K562 (cell line): ENCODE results near the gene CDKN2D. TPM values are rescaled to one million over a fixed set of nuclear protein-coding genes. Genes with fewer than 3 reads are reported as not detected.

Experiments used
- CBX3 ChIP-seq, 2 experiments: IDR thresholded peaks; 1 replicate in 1 of 2; 2 replicates in 1 of 2; pipeline ENCODE4 v1.6.1; 2012; ENCODE audit warnings: inconsistent platforms in 2 of 2, low read length in 2 of 2, borderline replicate concordance in 1 of 2, control low read depth in 1 of 2
- ILK ChIP-seq: fragments of 450-650 bp; IDR thresholded peaks from 2 replicates; pipeline ENCODE4 v1.6.1; 2016; ENCODE audit warnings: missing genetic modification characterization, low read depth, mild to moderate bottlenecking, missing compliant biosample characterization, moderate library complexity, borderline replicate concordance
- MTA3 ChIP-seq: fragments of 450-650 bp; formaldehyde crosslinking; IDR thresholded peaks from 2 replicates; pipeline ENCODE4 v1.6.1; 2017; ENCODE audit warnings: mild to moderate bottlenecking, borderline replicate concordance
- MXI1 ChIP-seq: IDR thresholded peaks from 2 replicates; pipeline ENCODE4 v1.6.1; 2011; ENCODE audit warnings: low read depth, mild to moderate bottlenecking, improper control_type of control experiment, low read length
- NEUROD1 ChIP-seq: fragments of 150-350 bp; IDR thresholded peaks from 2 replicates; pipeline ENCODE4 v1.6.1; 2014; ENCODE audit warnings: borderline replicate concordance, low read length, low read depth; ENCODE audit not compliant: partially characterized antibody
- RFX1 ChIP-seq: fragments of 450-650 bp; IDR thresholded peaks from 2 replicates; pipeline ENCODE4 v1.6.1; 2016; ENCODE audit warnings: mild to moderate bottlenecking, moderate library complexity
- RFX5 ChIP-seq: IDR thresholded peaks from 2 replicates; pipeline ENCODE4 v1.6.1; 2011; ENCODE audit warnings: low read depth, mild to moderate bottlenecking, improper control_type of control experiment, low read length
- SIN3B ChIP-seq: fragments of 450-650 bp; IDR thresholded peaks from 2 replicates; pipeline ENCODE4 v1.6.1; 2017; ENCODE audit warnings: low read depth, mild to moderate bottlenecking, moderate library complexity
- XRCC5 ChIP-seq: fragments of 200-400 bp; formaldehyde crosslinking; IDR thresholded peaks from 2 replicates; pipeline ENCODE4 v1.6.1; 2017; ENCODE audit warnings: low read depth, mild to moderate bottlenecking, low read length
- polyA plus RNA-seq, 8 experiments: library from polyadenylated mRNA; depleted of rRNA in 4 of 8; stranded (reverse) in 5 of 8; unstranded in 3 of 8; fragments of >200 nt; fragmentation: Nextera tagmentation in 2 of 8; fragmentation: Illumina TruSeq in 1 of 8; extraction: Ambion mirVana in 2 of 8; extraction: Trizol in 1 of 8; gene quantifications; 2 replicates each; pipeline versions ENCODE4 v1.2.1 to v1.2.3, GENCODE V29; 2011 to 2014; ENCODE audit warnings: inconsistent platforms in 1 of 8, missing spikeins in 1 of 8
- total RNA-seq, 7 experiments: library from RNA; depleted of rRNA in 6 of 7; stranded (reverse); fragments of >200 nt in 6 of 7; fragmentation: Illumina TruSeq in 2 of 7; extraction: Trizol in 2 of 7; gene quantifications; 2 replicates each; pipeline versions ENCODE4 v1.2.1 to v1.2.3, GENCODE V29; 2011 to 2021; ENCODE audit warnings: low replicate concordance in 1 of 7
- TF ChIP-seq, protein P1 (sequence below): sonication (generic); formaldehyde crosslinking; IDR thresholded peaks from 2 replicates; pipeline ENCODE4 v1.8.1; 2023; ENCODE audit warnings: mild to moderate bottlenecking, missing genetic modification reagents
- TF ChIP-seq, protein P2 (sequence below): sonication (generic); formaldehyde crosslinking; IDR thresholded peaks from 2 replicates; pipeline ENCODE4 v1.8.0; 2022; ENCODE audit warnings: mild to moderate bottlenecking, low read depth, missing genetic modification reagents
- TF ChIP-seq, protein P3 (sequence below), 2 experiments: fragments of 450-650 bp; IDR thresholded peaks; 2 replicates each; pipeline ENCODE4 v1.6.1; 2016; ENCODE audit warnings: mild to moderate bottlenecking in 2 of 2, borderline replicate concordance in 1 of 2, low read depth in 1 of 2, moderate library complexity in 1 of 2
- TF ChIP-seq, protein P4 (sequence below), 2 experiments: fragments of 250-450 bp in 1 of 2; fragments of 450-650 bp in 1 of 2; sonication (Bioruptor Pico) in 1 of 2; IDR thresholded peaks; 2 replicates each; pipeline versions ENCODE4 v1.6.1 to v1.8.0; 2016 to 2021; ENCODE audit warnings: mild to moderate bottlenecking in 2 of 2, moderate library complexity in 2 of 2, missing compliant biosample characterization in 1 of 2, missing genetic modification characterization in 1 of 2

Gene CDKN2D
- total and polyA plus RNA-seq, 9 of the 15 experiments (the other 6 are each of a cell fraction or from before 2014, with no cell fraction given), result 0.41 to 8.2 (median 3.7) TPM

DNA sequence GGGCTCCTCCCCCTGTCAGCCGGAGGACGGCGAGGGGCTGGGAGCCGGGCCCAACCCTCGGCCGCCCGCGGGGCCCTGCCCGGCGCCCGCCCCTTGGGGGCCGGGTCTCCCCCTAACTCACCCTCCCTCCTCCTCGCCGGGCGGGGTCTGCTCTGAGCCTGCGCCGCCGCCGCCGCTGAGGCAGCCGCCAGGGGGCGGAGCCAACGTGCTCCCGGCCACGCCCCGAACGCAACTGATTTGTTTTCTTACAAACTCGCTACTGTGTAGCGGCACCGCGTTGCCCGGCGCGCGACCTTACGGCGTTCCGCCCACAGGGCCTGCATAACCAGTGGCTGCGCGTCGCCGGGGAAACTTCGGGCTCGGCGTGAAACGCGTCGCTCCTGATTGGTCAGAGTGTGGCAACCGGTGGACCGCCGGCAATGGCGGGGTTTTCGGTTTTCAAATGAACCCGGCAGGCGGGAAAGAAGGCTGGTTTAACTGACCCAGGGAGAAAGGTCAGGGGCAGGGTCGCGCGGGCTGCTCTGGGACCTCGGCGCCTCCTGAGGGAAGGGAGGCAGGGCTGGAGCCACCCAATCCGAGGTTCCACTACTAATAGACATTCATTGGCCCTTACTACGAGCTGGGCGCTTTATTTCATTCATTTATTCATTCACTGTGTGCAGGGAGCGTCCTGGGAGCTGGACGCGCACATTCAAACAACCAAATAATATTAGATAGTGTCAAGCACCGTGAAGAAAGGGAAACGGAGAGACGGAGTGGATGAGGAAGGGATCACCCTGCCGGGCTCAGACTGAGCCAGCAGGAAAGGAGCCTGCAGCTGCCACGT is at the start of gene CDKN2D (continued):
- TF ChIP-seq, protein P1, sequence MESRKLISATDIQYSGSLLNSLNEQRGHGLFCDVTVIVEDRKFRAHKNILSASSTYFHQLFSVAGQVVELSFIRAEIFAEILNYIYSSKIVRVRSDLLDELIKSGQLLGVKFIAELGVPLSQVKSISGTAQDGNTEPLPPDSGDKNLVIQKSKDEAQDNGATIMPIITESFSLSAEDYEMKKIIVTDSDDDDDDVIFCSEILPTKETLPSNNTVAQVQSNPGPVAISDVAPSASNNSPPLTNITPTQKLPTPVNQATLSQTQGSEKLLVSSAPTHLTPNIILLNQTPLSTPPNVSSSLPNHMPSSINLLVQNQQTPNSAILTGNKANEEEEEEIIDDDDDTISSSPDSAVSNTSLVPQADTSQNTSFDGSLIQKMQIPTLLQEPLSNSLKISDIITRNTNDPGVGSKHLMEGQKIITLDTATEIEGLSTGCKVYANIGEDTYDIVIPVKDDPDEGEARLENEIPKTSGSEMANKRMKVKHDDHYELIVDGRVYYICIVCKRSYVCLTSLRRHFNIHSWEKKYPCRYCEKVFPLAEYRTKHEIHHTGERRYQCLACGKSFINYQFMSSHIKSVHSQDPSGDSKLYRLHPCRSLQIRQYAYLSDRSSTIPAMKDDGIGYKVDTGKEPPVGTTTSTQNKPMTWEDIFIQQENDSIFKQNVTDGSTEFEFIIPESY (CRISPR knock-in tag), result peak; percentile 58; the same call in 1 of the 2 replicates
- TF ChIP-seq, protein P2, sequence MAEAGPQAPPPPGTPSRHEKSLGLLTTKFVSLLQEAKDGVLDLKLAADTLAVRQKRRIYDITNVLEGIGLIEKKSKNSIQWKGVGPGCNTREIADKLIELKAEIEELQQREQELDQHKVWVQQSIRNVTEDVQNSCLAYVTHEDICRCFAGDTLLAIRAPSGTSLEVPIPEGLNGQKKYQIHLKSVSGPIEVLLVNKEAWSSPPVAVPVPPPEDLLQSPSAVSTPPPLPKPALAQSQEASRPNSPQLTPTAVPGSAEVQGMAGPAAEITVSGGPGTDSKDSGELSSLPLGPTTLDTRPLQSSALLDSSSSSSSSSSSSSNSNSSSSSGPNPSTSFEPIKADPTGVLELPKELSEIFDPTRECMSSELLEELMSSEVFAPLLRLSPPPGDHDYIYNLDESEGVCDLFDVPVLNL (CRISPR knock-in tag), result peak; percentile 98
- 0 out of 2 replicates have a peak, but pooled peaks have one; percentile 51 for TF ChIP-seq XRCC5
- 0 out of 2 replicates have a peak, but pooled peaks have one; percentile 24 for TF ChIP-seq MTA3
- peak; percentile 43; the same call in 1 of the 2 replicates for TF ChIP-seq SIN3B
- TF ChIP-seq MXI1, result peak; percentile 65; the same call in 1 of the 2 replicates
- peak; percentile 89 for TF ChIP-seq RFX1
- TF ChIP-seq, protein P3, sequence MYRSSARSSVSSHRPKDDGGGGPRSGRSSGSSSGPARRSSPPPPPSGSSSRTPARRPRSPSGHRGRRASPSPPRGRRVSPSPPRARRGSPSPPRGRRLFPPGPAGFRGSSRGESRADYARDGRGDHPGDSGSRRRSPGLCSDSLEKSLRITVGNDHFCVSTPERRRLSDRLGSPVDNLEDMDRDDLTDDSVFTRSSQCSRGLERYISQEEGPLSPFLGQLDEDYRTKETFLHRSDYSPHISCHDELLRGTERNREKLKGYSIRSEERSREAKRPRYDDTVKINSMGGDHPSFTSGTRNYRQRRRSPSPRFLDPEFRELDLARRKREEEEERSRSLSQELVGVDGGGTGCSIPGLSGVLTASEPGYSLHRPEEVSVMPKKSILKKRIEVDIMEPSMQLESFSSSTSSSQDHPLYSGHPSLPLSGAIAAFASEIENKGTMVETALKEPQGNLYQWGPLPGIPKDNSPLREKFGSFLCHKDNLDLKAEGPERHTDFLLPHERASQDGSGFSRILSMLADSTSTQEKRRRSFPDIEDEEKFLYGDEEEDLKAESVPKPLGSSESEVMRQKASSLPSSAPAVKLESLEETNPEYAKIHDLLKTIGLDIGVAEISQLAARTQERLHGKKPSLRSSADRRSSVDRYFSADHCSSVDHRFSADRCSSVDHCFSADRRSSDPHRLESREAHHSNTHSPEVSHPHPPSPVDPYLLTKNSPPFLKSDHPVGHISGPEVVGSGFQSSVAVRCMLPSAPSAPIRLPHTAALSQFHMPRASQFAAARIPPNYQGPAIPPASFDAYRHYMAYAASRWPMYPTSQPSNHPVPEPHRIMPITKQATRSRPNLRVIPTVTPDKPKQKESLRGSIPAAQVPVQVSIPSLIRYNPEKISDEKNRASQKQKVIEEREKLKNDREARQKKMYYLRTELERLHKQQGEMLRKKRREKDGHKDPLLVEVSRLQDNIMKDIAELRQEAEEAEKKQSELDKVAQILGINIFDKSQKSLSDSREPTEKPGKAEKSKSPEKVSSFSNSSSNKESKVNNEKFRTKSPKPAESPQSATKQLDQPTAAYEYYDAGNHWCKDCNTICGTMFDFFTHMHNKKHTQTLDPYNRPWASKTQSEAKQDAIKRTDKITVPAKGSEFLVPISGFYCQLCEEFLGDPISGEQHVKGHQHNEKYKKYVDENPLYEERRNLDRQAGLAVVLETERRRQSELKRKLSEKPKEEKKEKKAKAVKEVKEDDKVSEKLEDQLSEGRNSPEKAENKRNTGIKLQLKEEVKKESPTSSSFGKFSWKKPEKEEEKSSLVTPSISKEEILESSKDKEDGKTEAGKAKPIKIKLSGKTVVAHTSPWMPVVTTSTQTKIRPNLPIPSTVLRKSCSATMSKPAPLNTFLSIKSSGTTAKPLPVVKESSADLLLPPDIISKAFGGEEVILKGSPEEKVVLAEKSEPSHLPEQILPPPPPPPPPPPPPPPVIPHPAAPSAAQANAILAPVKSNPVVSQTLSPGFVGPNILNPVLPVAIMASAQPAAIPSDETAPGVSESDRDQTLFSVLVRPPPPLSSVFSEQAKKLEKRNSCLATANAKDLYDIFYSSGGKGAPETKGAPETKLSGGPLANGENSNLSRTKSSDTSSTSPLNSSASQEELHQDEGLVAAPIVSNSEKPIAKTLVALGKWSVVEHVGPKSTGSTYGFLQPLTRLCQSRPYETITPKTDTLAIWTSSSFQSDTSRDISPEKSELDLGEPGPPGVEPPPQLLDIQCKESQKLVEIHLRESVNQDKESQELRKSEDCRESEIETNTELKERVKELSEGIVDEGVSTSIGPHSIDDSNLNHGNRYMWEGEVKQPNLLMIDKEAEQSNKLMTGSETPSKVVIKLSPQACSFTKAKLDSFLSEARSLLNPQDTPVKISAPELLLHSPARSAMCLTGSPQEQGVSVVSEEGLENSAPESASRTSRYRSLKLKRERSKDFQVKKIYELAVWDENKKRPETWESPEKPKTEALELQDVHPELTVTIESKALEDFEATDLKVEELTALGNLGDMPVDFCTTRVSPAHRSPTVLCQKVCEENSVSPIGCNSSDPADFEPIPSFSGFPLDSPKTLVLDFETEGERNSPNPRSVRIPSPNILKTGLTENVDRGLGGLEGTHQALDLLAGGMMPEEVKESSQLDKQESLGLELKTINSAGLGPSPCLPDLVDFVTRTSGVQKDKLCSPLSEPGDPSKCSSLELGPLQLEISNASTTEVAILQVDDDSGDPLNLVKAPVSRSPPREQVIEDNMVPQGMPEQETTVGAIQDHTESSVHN (IDR thresholded peaks at IDR 0.05; ENCODE audit: borderline replicate concordance in 1 of 2, low read depth in 1 of 2), result peak in 1 of 2 experiments; percentile 41; a peak in 1 of 4 replicates
- TF ChIP-seq, protein P4, sequence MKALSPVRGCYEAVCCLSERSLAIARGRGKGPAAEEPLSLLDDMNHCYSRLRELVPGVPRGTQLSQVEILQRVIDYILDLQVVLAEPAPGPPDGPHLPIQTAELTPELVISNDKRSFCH (CRISPR knock-in tag; IDR thresholded peaks at IDR 0.05), result peak; percentile 30; the same call in 1 of the 2 replicates
- TF ChIP-seq, protein P4 (tag; IDR thresholded peaks at IDR 0.05), result peak; percentile 92
- TF ChIP-seq NEUROD1, result peak; percentile 75
- TF ChIP-seq RFX5, result peak; percentile 96
- TF ChIP-seq CBX3 (IDR thresholded peaks at IDR 0.05; ENCODE audit: borderline replicate concordance in 1 of 2, low read length in 2 of 2), result peak in 1 of 2 experiments; percentile 42; a peak in 1 of 3 replicates
- no peak for TF ChIP-seq ILK
